HPDE6-E6E7 (cell line): ENCODE results near the gene SPATS2.
"Not testable (repeated sequence)": the region's sequence is repeated elsewhere in the genome, so short reads cannot be mapped to it uniquely, and the experiment has no call there.

Source experiments
- DNase-seq: peaks from one replicate; pipeline ENCODE4 v3.0.0; 2011; ENCODE audit warnings: missing footprints; ENCODE audit errors: extremely low spot score

Gene SPATS2

DNA sequence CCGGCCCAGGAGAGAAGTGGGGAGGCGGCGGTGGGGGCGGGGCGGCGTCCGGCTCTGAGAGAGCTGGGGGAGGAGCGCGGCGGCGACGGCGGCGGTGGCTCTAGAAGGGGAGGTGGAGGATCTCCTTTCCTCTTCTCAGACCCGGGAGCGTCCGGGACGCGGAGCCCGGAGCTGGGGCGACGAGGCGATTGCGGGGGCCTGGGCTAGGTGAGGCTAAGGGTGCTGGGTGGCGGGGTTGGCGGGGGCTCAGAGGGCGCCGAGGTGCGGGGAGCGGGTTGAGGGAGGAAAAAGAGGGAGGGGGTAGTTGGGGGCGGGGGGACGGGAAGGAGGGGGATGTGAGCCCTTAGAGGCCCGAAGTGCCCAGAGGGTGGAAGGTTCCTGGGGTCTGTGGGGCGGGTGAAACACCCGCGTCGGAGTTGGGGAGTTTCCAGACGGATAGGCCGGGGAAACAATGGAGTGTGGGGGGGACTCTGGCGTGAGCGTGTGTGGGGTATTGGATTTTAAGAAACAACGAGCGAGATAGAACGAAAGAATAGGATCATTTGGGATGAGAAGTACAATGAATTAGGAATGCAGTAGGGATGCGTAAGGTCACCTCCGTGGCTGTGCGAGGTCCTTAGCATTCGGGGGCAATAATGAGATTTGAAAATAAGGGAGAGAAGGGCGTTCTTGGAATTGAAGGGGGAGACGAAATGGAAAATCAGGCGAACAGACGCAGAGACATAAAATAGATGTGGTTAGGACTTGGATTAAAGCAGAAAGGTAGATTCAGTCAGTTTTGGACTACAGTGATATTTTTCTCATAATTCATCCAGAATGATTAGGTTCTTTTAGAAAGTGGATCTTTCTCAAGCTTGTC, at the start of gene SPATS2:
Gene SPATS2 (plus strand): TSS at position 82 of the 859 bp plus-strand sequence. CDS start 93,551 bp downstream, outside the sequence.
- DNase-seq: no peak

DNA sequence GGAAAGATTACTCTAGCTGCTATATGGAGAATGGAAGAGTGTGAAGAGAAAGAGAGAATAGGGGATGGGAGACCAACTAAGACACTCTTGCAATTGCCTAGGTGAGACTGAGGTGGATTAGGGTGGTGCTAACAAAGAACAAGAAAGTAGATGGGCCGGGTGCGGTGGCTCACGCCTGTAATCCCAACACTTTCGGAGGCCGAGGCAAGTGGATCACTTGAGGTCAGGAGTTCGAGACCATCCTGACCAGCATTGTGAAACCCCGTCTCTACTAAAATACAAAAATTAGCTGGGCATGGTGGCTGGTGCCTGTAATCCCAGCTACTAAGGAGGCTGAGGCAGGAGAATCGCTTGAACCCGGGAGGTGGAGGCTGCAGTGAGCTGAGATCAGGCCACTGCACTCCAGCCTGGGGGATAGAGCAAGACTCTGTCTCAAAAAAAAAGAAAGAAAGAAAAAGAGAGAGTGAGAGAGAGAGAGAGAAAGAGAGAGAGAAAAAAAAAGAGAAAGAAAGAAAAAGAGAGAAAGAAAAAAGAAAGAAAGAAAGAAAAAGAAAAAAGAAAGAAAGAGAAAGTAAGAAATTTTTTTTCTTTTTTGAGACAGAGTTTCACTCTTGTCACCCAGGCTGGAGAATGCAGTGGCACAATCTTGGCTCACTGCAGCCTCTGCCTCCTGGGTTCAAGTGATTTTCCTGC, 46.7 kb upstream of the SPATS2 start:
- DNase-seq: not testable (repeated sequence)

DNA sequence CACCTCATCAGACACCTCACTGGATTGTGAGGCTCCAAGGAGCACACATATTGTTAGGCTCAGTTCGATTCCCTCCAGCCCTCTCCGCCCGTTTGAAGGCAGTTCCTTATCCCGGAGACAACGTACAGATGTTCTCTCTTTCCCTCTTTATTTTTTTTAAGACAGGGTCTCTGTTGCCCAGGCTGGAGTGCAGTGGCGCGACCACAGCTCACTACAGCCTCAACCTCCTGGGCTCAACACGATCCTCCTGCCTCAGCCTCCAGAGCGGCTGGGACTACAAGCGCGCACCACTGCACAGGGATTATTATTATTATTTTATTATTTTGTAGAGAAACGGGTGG, 44.9 kb upstream of the SPATS2 start:
- DNase-seq: no peak

DNA sequence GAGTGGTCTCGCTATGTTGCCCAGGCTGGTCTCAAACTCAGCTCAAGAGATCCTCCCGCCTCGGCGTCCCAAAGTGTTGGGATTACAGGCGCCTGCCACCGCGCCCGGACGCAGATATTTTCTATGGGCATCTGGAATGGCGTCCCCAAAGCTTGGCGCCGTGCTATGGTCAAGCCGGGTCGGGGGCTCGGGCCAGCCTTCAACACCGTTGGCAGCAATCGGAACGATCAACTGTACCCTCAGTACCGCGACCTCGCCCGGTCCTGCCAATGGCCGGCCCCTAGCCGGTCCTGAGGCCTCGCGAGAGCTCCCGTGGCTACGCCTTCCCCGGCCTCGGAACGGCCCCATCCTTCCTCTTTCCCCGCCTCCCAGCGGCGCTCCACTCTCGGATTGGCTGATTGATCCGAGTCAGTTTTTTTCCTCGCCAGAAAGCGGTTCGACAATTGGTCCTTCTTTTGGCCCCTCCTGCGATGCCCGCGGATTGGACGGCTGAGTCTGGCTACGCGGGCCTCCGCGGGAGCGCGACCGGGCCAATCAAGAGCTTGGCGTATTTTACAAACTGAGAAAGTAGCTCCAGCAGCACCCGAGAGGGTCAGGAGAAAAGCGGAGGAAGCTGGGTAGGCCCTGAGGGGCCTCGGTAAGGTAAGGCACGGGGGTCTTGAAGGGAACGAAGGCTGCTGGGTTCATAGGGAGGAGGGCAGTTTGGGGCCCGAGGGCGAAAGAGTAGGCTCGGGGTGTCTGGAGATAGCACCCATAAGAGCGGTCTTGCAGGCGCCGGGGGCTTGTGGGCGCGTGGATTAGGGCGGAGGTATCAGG, 44.3 kb upstream of the SPATS2 start, which contains the start of gene TROAP:
Gene TROAP (plus strand): TSS at position 548 of the 816 bp plus-strand sequence. CDS start 354 bp downstream, outside the sequence.
- peak; percentile 99 for DNase-seq

DNA sequence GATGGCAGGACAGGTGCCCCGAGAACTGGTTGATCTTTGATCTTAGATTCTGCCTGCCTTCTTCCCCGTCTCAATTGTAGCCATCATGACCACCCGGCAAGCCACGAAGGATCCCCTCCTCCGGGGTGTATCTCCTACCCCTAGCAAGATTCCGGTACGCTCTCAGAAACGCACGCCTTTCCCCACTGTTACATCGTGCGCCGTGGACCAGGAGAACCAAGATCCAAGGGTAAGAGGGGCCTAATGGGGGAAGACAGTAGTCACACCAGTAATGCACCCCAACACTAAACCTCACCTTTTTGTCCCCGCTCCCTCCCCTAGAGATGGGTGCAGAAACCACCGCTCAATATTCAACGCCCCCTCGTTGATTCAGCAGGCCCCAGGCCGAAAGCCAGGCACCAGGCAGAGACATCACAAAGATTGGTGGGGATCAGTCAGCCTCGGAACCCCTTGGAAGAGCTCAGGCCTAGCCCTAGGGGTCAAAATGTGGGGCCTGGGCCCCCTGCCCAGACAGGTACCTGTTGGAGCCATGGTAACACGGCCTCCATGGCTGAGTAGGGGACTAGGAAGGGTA, 43.7 kb upstream of the SPATS2 start:
- DNase-seq: no peak

DNA sequence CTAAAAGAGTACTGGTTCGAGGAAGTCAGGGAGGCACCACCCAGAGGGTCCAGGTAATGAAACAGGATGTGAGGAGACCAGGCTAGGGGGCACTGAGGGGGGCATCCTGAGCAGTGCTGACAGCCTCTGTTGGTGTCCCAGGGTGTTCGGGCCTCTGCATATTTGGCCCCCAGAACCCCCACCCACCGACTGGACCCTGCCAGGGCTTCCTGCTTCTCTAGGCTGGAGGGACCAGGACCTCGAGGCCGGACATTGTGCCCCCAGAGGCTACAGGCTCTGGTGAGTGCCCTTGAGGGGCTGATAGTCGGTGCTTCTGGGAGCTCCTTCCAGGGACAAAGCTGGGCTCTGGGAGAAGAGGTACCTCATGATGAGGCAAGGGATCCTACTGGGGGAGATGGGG, 41.7 kb upstream of the SPATS2 start:
- no peak for DNase-seq

DNA sequence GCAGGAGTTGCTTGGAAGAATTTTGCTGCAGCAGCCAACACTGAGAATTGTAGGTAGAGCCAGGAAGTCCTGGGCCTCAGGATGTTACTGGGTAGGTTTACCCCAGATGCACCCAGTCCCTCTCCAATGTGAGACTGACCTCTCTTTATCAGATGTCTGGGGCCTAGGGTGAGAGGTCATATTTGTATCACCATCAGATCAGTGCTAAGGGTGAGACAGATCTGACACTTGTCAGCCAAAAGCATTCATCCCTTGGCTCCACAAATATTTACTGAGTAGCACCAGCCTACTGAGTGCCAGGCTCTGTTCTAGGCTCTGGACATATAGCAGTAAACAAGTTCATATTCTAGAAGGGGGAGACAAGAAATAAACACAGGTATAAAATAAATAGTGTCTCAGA, 39.9 kb upstream of the SPATS2 start:
- no peak for DNase-seq

DNA sequence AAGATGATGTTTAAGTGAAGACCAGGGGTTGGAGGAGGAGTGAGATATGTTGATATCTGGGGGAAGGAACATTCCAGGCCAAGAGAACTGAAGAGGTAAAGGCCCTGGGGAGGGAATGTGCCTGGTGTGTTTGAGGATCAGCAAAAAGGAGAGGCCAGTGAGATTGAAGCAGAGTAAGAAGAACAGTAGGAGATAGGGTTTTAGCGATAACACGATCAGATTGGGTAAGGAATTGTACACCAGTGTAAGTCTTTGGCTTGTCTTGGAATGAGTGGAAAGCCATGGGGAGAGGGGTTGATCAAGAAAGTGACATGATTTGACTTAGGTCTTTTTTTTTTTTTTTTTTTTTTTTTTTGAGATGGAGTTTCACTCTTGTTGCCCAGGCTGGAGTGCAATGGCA, 39.4 kb upstream of the SPATS2 start:
- DNase-seq: no peak

DNA sequence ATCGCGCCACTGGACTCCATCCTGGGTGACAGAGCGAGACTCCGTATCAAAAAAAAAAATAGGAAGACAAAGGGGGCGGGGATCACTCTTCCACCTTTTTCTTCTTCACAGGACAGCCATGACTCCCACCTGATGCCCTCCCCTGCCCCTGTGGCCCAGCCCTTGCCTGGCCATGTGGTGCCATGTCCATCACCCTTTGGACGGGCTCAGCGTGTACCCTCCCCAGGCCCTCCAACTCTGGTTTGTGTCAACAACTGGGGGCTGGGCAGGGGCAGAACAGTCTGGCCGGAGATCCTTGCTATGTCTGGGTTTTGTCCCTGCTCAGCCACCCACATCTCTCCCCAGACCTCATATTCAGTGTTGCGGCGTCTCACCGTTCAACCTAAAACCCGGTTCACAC, 38.4 kb upstream of the SPATS2 start:
- DNase-seq: no peak

DNA sequence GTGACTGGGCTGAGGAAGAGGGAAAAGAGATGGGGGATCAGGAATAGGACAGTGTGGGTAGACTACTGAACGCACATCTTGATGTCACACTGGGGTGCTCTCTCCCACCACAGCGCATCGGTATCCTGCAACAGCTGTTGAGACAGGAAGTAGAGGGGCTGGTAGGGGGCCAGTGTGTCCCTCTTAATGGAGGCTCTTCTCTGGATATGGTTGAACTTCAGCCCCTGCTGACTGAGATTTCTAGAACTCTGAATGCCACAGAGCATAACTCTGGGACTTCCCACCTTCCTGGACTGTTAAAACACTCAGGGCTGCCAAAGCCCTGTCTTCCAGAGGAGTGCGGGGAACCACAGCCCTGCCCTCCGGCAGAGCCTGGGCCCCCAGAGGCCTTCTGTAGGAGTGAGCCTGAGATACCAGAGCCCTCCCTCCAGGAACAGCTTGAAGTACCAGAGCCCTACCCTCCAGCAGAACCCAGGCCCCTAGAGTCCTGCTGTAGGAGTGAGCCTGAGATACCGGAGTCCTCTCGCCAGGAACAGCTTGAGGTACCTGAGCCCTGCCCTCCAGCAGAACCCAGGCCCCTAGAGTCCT, 37.1 kb upstream of the SPATS2 start:
- no peak for DNase-seq

DNA sequence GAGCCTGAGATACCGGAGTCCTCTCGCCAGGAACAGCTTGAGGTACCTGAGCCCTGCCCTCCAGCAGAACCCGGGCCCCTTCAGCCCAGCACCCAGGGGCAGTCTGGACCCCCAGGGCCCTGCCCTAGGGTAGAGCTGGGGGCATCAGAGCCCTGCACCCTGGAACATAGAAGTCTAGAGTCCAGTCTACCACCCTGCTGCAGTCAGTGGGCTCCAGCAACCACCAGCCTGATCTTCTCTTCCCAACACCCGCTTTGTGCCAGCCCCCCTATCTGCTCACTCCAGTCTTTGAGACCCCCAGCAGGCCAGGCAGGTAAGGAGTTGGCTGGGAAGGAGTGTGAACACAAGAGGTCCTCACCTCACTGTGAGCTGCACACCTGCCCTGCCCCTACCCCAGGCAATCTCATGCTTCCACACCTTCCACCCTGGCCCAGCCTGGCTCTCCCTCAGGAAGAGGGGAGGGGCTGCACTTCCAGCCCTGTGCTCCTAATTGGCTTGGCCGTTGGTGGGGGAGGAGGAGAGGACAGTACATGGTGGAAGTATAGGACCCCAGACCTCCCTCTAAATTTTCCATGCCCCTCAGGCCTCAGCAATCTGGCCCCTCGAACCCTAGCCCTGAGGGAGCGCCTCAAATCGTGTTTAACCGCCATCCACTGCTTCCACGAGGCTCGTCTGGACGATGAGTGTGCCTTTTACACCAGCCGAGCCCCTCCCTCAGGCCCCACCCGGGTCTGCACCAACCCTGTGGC, 36.5 kb upstream of the SPATS2 start:
- no peak for DNase-seq

DNA sequence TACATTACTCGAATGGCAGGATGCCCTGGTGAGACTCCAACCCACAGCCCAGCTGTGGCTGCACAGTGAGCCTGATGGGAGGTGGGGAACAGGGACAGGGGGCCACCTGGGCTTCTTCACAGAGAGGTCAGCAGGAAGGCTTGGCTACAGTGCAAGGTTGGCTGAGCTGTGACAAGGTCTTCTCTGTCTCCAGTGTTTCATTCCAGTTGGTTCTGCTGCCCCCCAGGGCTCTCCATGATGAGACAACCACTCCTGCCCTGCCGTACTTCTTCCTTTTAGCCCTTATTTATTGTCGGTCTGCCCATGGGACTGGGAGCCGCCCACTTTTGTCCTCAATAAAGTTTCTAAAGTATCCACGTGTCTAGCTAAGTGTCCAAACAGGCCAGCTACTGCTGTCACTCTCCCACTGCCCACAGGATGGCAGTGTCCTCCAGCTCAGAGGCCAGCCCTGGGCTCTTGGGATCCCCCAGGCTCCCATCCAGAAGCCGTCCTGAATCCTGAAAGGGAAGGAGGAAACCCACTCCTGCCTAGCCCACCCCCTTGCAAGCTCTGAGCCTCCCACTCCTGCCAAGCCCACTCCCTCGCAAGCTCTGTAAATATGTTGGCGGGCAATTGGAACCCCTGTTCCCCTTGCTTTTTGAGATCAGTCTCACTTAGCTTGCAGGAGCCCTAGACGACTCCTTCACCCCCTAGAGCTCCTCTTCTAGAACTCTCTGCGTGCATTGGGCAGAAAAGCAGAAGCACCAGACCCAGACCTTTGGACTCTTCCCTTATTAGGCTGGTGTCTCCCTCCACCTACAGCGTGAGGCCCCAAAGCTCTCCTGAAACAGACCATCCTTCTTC, 35.7 kb upstream of the SPATS2 start:
- peak; percentile 64 for DNase-seq

DNA sequence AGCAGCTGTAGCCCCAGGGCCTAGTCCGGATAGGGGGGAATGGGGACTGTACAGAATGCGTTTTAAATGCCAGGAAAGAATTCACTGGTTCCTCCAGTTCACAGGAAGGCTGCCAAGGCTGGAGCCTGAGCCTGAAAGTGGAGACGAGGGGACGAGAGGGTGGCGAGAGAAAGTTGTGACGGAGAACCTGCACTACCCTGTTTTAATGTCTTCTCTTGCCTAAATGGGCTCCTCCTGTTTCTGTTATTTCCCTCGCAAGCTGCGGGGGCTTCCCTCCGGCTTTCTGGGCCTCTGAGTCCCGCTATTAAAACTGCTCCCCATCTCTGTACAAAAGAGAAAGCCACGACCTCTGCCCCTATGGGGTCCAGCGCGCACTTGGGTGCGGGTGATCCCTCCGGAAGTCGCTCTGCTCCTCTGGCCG, 34.8 kb upstream of the SPATS2 start:
- DNase-seq: no peak

DNA sequence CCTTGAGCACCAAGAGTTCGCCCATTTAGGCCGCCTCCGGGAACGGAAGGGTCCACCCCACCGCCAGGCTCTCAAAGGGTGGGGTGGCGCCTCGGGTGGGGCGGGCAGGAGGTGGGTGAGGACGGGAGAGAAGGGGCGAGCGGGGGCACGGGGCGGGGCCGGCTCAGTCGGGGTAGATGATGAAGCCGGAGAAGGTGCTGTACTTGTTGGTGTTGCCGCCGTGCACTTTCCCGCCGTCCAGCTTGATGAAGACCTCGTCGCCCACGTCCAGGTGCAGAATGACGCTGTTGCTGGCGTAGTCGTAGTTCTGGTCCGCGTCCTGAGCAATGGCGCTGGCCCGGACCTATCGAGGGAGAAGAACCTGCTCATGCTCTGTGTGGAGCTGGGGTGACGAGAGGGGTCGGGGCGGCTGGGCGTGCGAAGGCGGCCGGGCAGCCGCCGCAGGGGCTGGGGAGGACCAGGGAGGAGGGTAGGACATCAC, 34.3 kb upstream of the SPATS2 start:
- no peak for DNase-seq

DNA sequence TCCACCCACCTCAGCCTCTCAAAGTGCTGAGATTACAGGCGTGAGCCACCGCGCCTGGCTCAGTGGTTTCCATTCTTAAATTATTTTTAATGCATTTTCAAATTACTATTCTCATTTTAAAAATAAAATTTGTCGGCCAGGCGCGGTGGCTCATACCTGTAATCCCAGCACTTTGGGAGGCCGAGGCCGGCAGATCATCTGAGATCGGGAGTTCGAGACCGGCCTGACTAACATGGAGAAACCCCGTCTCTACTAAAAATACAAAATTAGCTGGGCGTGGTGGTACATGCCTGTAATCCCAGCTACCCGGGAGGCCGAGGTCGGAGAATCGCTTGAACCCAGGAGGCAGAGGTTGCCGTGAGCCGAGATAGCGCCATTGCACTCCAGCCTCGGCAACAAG, 33.5 kb upstream of the SPATS2 start:
- not testable (repeated sequence) for DNase-seq

DNA sequence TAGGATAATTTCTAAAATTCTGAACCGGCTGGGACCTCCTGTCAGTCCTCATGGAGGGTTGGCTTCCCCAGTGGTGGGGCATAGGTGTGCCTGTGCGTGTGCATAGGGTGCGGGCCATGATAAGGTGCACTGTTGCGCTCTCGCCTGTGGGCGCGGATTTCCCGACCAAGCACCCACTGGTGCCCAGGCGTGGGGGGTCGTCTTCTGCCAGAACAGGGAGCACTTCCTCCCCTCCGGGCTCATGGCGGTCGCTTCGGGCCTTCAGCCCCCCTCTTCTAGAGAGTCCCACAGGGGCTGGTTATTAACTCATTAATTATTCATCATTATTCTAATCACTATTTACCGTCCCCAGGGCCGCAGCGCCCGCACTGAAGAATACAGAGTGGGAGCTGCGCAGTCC, 33.0 kb upstream of the SPATS2 start:
- DNase-seq: no peak

DNA sequence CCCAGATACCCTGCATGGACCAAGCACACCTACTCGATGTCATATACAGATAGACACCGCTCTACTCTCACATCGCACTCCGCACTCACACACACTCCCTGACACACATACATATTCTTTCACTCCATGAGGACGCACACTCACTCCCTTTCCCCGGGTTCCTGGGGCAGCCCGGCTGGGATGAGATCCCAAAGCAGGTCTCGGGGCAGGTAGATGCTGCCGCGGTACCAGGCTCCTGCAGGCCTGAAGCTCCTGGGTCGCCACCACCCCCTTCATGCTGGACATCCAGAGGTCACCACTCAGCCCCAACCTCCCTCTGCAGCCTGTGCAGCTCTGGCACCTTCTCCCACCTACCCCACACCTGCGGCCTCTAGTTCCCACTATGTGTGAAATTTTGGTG, 32.6 kb upstream of the SPATS2 start:
- no peak for DNase-seq

DNA sequence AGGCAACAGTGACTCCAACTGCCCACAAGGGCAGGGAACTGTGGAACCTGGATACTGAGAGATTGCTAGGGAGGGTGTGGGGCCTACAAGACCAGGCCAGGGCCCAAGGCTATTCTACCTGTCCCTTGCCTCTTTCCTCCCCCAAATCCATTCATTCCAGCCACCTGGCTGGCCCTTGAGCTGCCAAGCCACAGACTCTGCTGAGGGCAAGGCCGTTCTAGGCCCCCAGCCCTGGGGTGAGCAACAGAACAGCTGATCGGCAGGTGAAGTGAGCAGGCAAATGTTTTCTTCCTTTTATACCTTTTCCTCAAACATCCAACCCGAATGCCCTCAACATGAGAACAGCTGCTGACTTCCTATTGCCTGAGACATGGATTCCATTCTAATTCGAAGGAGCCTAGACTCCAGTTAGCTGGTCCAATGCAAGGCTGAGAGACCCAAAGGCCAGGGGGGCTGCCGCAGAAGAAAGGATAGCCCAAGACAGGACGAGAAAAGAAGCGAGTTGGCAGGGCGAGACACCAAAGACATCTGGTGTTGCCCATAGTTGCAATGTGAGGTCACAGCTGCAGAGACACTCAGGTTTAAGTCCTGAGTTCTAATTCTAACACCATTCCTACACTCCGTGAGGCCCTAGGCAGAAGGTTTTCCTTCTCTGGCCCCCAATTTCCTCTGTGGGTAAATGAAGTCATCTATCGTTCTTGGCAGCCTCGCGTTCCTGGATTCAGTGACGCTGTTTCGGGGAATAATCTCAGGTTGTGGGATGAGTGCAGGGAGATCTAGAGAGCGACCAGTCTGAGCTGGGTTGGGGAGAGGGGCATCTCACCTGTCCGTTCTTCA, 31.9 kb upstream of the SPATS2 start:
- no peak for DNase-seq
